Effector memory CD4-positive, alpha-beta T cell (primary cell): ENCODE data around the gene LYRM4.

Experiments used
- DNase-seq, 3 donors: peaks; one replicate each; pipeline ENCODE4 v3.0.0-alpha.2; 2020
- H3K27ac ChIP-seq: 2 replicates; pipeline ENCODE4 v1.7.0; 2013; ENCODE audit warnings: mild to moderate bottlenecking, low read length, moderate library complexity; ENCODE audit not compliant: insufficient read depth, poor library complexity, severe bottlenecking
- H3K27me3 ChIP-seq: replicated peaks from 2 replicates; pipeline ENCODE4 v1.7.0; 2013; ENCODE audit warnings: mild to moderate bottlenecking, low read length; ENCODE audit not compliant: insufficient read depth, control insufficient read depth, poor library complexity, severe bottlenecking
- H3K36me3 ChIP-seq: 2 replicates; pipeline ENCODE4 v1.7.0; 2013; ENCODE audit warnings: mild to moderate bottlenecking, low read length, moderate library complexity; ENCODE audit not compliant: control insufficient read depth, insufficient read depth
- H3K4me1 ChIP-seq: 2 replicates; pipeline ENCODE4 v1.7.0; 2013; ENCODE audit warnings: low read length, mild to moderate bottlenecking; ENCODE audit not compliant: control insufficient read depth, insufficient read depth, poor library complexity, severe bottlenecking
- H3K4me3 ChIP-seq: 2 replicates; pipeline ENCODE4 v1.7.0; 2013; ENCODE audit warnings: low read length, low read depth, mild to moderate bottlenecking; ENCODE audit not compliant: insufficient read depth, poor library complexity, severe bottlenecking
- H3K9me3 ChIP-seq: 2 replicates; pipeline ENCODE4 v1.7.0; 2013; ENCODE audit warnings: mild to moderate bottlenecking, low read length, moderate library complexity; ENCODE audit not compliant: control insufficient read depth

Gene LYRM4

GRCh38 chr6:5294392-5295211 lies 33.9 kb upstream of the LYRM4 start:
- H3K9me3 ChIP-seq, result no peaks in the 10 kb centered on the region
- no peak for DNase-seq
- H3K36me3 ChIP-seq, result no peaks in the 10 kb centered on the region
- no peak overlapping the region for H3K4me3 ChIP-seq
- no peak overlapping the region for H3K27ac ChIP-seq
- no peaks in the 10 kb centered on the region for H3K27me3 ChIP-seq
- H3K4me1 ChIP-seq, result no peaks in the 10 kb centered on the region

GRCh38 chr6:5293692-5294091 lies 32.9 kb upstream of the LYRM4 start:
- Histone ChIP-seq H3K27ac (no peak overlapping the region), H3K27me3 (no peaks in the 10 kb centered on the region), H3K4me1 (no peaks in the 10 kb centered on the region), H3K9me3 (no peaks in the 10 kb centered on the region), H3K4me3 (no peak overlapping the region), H3K36me3 (no peaks in the 10 kb centered on the region)
- no peak for DNase-seq

- DNase-seq, result no peak
- Histone ChIP-seq H3K4me1 (no peaks in the 10 kb centered on the region), H3K36me3 (no peaks in the 10 kb centered on the region), H3K27me3 (no peaks in the 10 kb centered on the region), H3K9me3 (no peaks in the 10 kb centered on the region), H3K27ac (no peak overlapping the region), H3K4me3 (no peak overlapping the region)
Measured at GRCh38 chr6:5292154-5292553, 31.4 kb upstream of the LYRM4 start.

- Histone ChIP-seq H3K36me3 (no peaks in the 10 kb centered on the region), H3K4me3 (no peak overlapping the region), H3K27me3 (no peaks in the 10 kb centered on the region), H3K4me1 (no peaks in the 10 kb centered on the region), H3K9me3 (no peaks in the 10 kb centered on the region), H3K27ac (no peak overlapping the region)
- no peak for DNase-seq
Measured at GRCh38 chr6:5290500-5290899, 29.8 kb upstream of the LYRM4 start.

GRCh38 chr6:5290097-5290496 lies 29.3 kb upstream of the LYRM4 start:
- Histone ChIP-seq H3K4me3 (no peak overlapping the region), H3K9me3 (no peaks in the 10 kb centered on the region), H3K36me3 (no peaks in the 10 kb centered on the region), H3K27me3 (no peaks in the 10 kb centered on the region), H3K27ac (no peak overlapping the region), H3K4me1 (no peaks in the 10 kb centered on the region)
- no peak for DNase-seq

- Histone ChIP-seq H3K27me3 (no peaks in the 10 kb centered on the region), H3K4me3 (no peak overlapping the region), H3K9me3 (no peaks in the 10 kb centered on the region), H3K36me3 (no peaks in the 10 kb centered on the region), H3K27ac (no peak overlapping the region), H3K4me1 (no peaks in the 10 kb centered on the region)
- DNase-seq, result no peak
Measured at GRCh38 chr6:5287966-5288297, 27.2 kb upstream of the LYRM4 start.

- DNase-seq, result no peak
- H3K4me3 ChIP-seq, result no peak overlapping the region
- no peaks in the 10 kb centered on the region for H3K27me3 ChIP-seq
- no peaks in the 10 kb centered on the region for H3K4me1 ChIP-seq
- no peaks in the 10 kb centered on the region for H3K9me3 ChIP-seq
- no peaks in the 10 kb centered on the region for H3K36me3 ChIP-seq
- no peak overlapping the region for H3K27ac ChIP-seq
Measured at GRCh38 chr6:5287205-5287965, 26.6 kb upstream of the LYRM4 start.

- no peaks in the 10 kb centered on the region for H3K9me3 ChIP-seq
- no peak overlapping the region for H3K27ac ChIP-seq
- DNase-seq, result no peak
- H3K27me3 ChIP-seq, result no peaks in the 10 kb centered on the region
- H3K36me3 ChIP-seq, result no peaks in the 10 kb centered on the region
- no peak overlapping the region for H3K4me3 ChIP-seq
- H3K4me1 ChIP-seq, result no peaks in the 10 kb centered on the region
Measured at GRCh38 chr6:5286780-5287179, 26.0 kb upstream of the LYRM4 start.

GRCh38 chr6:5285526-5285925 lies 24.8 kb upstream of the LYRM4 start:
- H3K27me3 ChIP-seq, result no peaks in the 10 kb centered on the region
- no peak overlapping the region for H3K27ac ChIP-seq
- H3K9me3 ChIP-seq, result no peaks in the 10 kb centered on the region
- no peaks in the 10 kb centered on the region for H3K4me1 ChIP-seq
- DNase-seq, result no peak
- no peak overlapping the region for H3K4me3 ChIP-seq
- no peaks in the 10 kb centered on the region for H3K36me3 ChIP-seq

GRCh38 chr6:5285081-5285480 lies 24.3 kb upstream of the LYRM4 start:
- no peak for DNase-seq
- Histone ChIP-seq H3K4me1 (peaks cover 1% of the 10 kb centered on the region), H3K27me3 (no peaks in the 10 kb centered on the region), H3K27ac (no peak overlapping the region), H3K4me3 (no peak overlapping the region), H3K36me3 (no peaks in the 10 kb centered on the region), H3K9me3 (no peaks in the 10 kb centered on the region)
